ENCODE data around the gene MAK. TPM values are rescaled to one million over a fixed set of nuclear protein-coding genes. Genes with fewer than 3 reads are reported as not detected.
"Not testable (repeated sequence)": the region's sequence is repeated elsewhere in the genome, so short reads cannot be mapped to it uniquely, and the experiment has no call there.

Gene MAK
- total RNA-seq, 1 donor from 2014 or later = not detected

DNA sequence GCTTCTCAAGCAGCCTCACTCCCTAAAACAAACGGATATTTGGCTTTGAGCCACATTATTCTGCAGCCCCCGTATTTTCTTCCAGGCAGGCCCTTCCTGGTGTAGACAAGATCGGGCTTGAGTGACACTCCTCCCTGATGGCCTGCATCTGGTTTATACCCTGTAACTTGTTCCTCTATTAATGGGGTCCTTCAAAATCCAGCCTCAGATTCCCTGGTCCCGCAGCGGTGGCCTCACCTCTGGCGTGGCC is 115.8 kb downstream of the MAK start:
- no peaks in the 10 kb centered on the region for H3K27me3 Mint-ChIP-seq
- H3K4me3 Mint-ChIP-seq = peak overlapping the region; percentile 93
- peak overlapping the region; percentile 89 for H3K27ac Mint-ChIP-seq
- peaks cover 4% of the 10 kb centered on the region for H3K9me3 Mint-ChIP-seq
- H3K4me1 Mint-ChIP-seq = peaks cover 39% of the 10 kb centered on the region
- ChIA-PET CTCF (no interaction called here), POLR2A (interaction anchor here (0.6 to 6.4 kb wide), 5 partner anchors 12 to 28 kb away, joined by 3 to 75 read pairs (median 5); partner anchors contain the start of genes C6orf52 and PAK1IP1)
- H3K36me3 Mint-ChIP-seq (ENCODE audit: low read depth) = peaks cover 15% of the 10 kb centered on the region
- intact Hi-C loops (cut with micrococcal nuclease) = loop anchor here (2.0 kb wide), 1 partner anchor 116 kb away; the partner anchor contains the start of gene MAK
- TF ChIP-seq, protein P1, sequence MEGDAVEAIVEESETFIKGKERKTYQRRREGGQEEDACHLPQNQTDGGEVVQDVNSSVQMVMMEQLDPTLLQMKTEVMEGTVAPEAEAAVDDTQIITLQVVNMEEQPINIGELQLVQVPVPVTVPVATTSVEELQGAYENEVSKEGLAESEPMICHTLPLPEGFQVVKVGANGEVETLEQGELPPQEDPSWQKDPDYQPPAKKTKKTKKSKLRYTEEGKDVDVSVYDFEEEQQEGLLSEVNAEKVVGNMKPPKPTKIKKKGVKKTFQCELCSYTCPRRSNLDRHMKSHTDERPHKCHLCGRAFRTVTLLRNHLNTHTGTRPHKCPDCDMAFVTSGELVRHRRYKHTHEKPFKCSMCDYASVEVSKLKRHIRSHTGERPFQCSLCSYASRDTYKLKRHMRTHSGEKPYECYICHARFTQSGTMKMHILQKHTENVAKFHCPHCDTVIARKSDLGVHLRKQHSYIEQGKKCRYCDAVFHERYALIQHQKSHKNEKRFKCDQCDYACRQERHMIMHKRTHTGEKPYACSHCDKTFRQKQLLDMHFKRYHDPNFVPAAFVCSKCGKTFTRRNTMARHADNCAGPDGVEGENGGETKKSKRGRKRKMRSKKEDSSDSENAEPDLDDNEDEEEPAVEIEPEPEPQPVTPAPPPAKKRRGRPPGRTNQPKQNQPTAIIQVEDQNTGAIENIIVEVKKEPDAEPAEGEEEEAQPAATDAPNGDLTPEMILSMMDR (IDR thresholded peaks at IDR 0.05) = no peak
- DNase-seq = no peak
- ATAC-seq (ENCODE audit: low read depth) = no peak

DNA sequence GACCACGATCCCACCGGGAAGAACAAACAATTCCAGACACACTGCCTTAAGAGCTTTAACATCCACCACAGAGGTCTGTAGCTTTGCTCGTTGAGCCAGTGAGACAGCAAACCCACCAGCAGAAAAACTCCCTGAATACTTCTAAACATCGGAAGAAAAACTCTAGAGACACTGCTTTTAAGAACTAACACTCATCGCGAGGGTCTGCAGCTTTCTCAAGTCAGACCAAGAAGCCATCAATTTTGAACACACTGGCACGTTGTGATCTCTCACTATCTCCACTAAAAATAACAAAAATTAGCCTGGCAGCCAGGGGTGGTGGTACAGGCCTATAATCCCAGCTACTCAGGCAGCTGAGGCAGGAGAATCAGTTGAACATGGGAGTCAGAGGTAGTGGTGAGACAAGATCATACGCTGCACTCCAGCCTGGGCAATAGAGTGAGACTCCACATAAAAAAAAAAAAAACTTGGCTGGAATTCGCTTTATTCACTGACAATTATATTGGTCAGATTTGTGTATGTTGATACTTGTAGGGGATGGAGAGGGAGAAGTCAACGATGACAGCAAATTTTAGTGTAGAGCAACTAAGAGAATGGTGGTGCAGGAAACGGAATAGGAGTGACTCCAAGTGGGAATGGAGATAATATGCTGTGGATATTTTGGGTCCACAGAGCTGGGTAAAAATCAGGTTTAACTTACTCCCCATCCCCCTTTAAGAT is 116.3 kb downstream of the MAK start:
- no peak for ATAC-seq (ENCODE audit: low read depth)
- intact Hi-C loops (cut with micrococcal nuclease) = loop anchor here (2.0 kb wide), 1 partner anchor 117 kb away; the partner anchor contains the start of gene MAK
- no peak for DNase-seq
- TF ChIP-seq, protein P1 (IDR thresholded peaks at IDR 0.05) = no peak
- H3K4me3 Mint-ChIP-seq = peak overlapping the region; percentile 93
- H3K36me3 Mint-ChIP-seq (ENCODE audit: low read depth) = peaks cover 15% of the 10 kb centered on the region
- peaks cover 36% of the 10 kb centered on the region for H3K4me1 Mint-ChIP-seq
- ChIA-PET CTCF (no interaction called here), POLR2A (interaction anchor here (0.6 to 6.4 kb wide), 7 partner anchors 12 to 118 kb away, joined by 3 to 75 read pairs (median 7); partner anchors contain the start of genes C6orf52, PAK1IP1 and TMEM14B)
- peaks cover 4% of the 10 kb centered on the region for H3K9me3 Mint-ChIP-seq
- H3K27ac Mint-ChIP-seq = peak overlapping the region; percentile 89
- no peaks in the 10 kb centered on the region for H3K27me3 Mint-ChIP-seq

DNA sequence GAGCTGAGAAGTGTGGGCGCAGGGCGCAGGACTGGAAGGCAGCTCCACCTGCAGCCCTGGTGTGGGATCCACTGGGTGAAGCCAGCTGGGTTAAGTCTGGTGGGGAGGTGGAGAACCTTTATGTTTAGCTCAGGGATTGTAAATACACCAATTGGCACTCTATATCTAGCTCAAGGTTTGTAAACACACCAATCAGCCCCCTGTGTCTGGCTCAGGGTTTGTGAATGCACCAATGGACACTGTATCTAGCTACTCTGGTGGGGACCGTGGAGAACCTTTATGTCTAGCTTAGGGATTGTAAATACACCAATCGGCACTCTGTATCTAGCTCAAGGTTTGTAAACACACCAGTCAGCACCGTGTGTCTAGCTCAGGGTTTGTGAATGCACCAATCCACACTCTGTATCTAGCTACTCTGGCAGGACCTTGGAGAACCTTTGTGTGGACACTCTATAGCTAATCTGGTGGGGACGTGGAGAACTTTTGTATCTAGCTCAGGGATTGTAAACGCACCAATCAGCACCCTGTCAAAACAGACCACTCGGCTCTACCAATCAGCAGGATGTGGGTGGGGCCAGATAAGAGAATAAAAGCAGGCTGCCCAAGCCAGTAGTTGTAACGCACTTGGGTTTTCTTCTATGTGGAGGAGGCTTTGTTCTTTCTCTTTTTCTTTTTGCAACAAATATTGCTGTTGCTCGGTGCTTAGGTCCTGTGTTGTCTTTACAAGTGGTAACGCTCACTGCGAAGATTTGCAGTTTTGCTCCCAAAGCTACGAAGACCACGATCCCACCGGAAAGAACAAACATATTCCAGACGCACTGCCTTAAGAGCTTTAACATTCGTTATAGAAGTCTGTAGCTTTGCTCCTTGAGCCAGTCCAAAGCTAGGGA is 117.1 kb downstream of the MAK start:
- H3K9me3 Mint-ChIP-seq; intact Hi-C loops (cut with micrococcal nuclease); H3K27me3 Mint-ChIP-seq; ATAC-seq (ENCODE audit: low read depth); DNase-seq: not testable (repeated sequence)
- CTCF ChIA-PET = interaction anchor here (1.1 kb wide), 1 partner anchor 39 kb away, joined by 3 read pairs; no protein-coding TSS in a partner anchor
- Mint-ChIP-seq H3K4me1 (peaks cover 34% of the 10 kb centered on the region), H3K36me3 (ENCODE audit: low read depth) (peaks cover 12% of the 10 kb centered on the region), H3K27ac (peak overlapping the region; percentile 89), H3K4me3 (peak overlapping the region; percentile 75)
- POLR2A ChIA-PET = interaction anchor here (0.9 to 6.4 kb wide), 7 partner anchors 10 to 192 kb away, joined by 3 to 75 read pairs (median 7); partner anchors contain the start of genes C6orf52, PAK1IP1 and TMEM14B

DNA sequence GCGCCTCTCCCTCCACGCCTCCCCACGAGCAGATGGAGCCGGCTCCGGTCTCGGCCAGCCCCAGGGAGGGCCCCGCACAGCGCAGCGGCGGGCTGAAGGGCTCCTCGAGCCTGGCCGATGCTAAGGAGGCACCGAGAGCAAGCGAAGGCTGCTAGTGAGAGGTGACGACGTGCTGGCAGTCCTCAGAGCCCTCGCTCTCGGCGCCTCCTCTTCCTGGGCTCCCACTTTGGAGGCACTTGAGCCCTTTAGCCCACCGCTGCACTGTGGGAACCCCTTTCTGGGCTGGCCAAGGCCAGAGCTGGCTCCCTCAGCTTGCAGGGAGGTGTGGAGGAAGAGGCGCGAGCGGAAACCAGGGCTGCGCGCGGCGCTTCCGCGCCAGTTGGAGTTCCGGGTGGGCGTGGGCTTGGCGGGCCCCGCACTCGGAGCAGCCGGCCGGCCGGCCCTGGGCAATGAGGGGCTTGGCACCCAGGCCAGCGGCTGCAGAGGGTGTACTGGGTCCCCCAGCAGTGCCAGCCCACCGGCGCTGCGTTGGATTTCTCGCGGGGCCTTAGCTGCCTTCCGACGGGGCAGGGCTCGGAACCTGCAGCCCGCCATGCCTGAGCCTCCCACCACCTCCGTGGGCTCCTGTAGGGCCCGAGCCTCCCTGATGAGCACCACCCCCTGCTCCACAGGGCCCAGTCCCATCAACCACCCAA is 117.9 kb downstream of the MAK start:
- intact Hi-C loops (cut with micrococcal nuclease) = no loop called here
- H3K27me3 Mint-ChIP-seq = no peaks in the 10 kb centered on the region
- peak overlapping the region; percentile 75 for H3K4me3 Mint-ChIP-seq
- ChIA-PET CTCF (interaction anchor here (1.1 kb wide), 1 partner anchor 39 kb away, joined by 3 read pairs; no protein-coding TSS in a partner anchor), POLR2A (interaction anchor here (0.9 to 6.4 kb wide), 6 partner anchors 10 to 191 kb away, joined by 3 to 75 read pairs (median 8); partner anchors contain the start of genes C6orf52, PAK1IP1 and TMEM14B)
- H3K9me3 Mint-ChIP-seq = peaks cover 4% of the 10 kb centered on the region
- peak overlapping the region; percentile 89 for H3K27ac Mint-ChIP-seq
- H3K4me1 Mint-ChIP-seq = peaks cover 34% of the 10 kb centered on the region
- peaks cover 8% of the 10 kb centered on the region for H3K36me3 Mint-ChIP-seq (ENCODE audit: low read depth)
- DNase-seq = peak; percentile 45
- peak; percentile 35 for ATAC-seq (ENCODE audit: low read depth)
- TF ChIP-seq, protein P1 (IDR thresholded peaks at IDR 0.05) = no peak

DNA sequence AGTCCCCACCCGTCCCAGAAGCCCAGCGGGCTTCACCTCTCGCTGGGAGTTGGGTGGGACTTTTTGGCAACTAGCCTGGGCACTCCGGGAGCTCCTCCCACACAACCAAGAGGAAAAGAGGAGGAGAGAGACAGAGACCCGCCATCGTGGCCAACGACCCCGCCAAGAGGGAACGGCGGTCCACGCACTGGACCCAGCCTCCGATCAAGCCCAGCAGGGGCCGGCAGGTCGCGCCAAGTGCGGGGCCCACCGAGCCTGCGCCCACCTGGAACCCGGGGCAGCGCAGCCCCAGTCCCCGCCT is 118.4 kb downstream of the MAK start:
- ChIA-PET CTCF (no interaction called here), POLR2A (interaction anchor here (1.4 to 6.4 kb wide), 5 partner anchors 9 to 191 kb away, joined by 7 to 75 read pairs (median 8); partner anchors contain the start of genes C6orf52, PAK1IP1 and TMEM14B)
- H3K36me3 Mint-ChIP-seq (ENCODE audit: low read depth) = peaks cover 5% of the 10 kb centered on the region
- peaks cover 32% of the 10 kb centered on the region for H3K4me1 Mint-ChIP-seq
- TF ChIP-seq, protein P1 (IDR thresholded peaks at IDR 0.05) = no peak
- DNase-seq (no peak), ATAC-seq (ENCODE audit: low read depth) (no peak)
- no peaks in the 10 kb centered on the region for H3K27me3 Mint-ChIP-seq
- H3K4me3 Mint-ChIP-seq = peak overlapping the region; percentile 75
- no peak overlapping the region for H3K27ac Mint-ChIP-seq
- peaks cover 4% of the 10 kb centered on the region for H3K9me3 Mint-ChIP-seq
- intact Hi-C loops (cut with micrococcal nuclease) = no loop called here
